ENCODE results near the gene KCNT2.

DNA sequence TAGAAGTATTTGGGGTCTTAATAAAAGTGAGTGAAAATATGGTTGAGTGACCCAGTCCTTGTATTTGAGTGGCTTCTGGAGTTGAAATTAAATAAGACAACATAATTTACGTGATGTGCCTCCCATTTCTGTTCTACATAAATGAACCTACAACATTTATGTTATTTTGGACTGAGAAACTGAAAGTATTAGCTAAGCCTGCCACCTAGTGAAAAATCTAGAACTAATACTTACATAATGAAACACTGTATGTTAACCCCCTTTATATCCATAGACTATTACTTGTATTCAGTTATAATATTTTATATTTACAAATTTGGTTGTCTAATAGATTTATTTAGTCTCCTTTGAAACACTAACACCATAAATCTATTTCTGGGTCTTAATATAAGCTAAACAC is 298.9 kb downstream of the KCNT2 start:
- no peak for TF ChIP-seq EZH2 (IDR thresholded peaks at IDR 0.05; ENCODE audit: insufficient read depth, low read length)
- TF ChIP-seq, protein P1, sequence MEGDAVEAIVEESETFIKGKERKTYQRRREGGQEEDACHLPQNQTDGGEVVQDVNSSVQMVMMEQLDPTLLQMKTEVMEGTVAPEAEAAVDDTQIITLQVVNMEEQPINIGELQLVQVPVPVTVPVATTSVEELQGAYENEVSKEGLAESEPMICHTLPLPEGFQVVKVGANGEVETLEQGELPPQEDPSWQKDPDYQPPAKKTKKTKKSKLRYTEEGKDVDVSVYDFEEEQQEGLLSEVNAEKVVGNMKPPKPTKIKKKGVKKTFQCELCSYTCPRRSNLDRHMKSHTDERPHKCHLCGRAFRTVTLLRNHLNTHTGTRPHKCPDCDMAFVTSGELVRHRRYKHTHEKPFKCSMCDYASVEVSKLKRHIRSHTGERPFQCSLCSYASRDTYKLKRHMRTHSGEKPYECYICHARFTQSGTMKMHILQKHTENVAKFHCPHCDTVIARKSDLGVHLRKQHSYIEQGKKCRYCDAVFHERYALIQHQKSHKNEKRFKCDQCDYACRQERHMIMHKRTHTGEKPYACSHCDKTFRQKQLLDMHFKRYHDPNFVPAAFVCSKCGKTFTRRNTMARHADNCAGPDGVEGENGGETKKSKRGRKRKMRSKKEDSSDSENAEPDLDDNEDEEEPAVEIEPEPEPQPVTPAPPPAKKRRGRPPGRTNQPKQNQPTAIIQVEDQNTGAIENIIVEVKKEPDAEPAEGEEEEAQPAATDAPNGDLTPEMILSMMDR (IDR thresholded peaks at IDR 0.05; ENCODE audit: insufficient read depth, low read depth, low read length): peak; percentile 21
